ENCODE data around the gene EP400.
"Not testable (repeated sequence)": the region's sequence is repeated elsewhere in the genome, so short reads cannot be mapped to it uniquely, and the experiment has no call there.

Gene EP400

GRCh38 chr12:132040906-132041606 is 91.3 kb downstream of the EP400 start:
- no peak for FAIRE-seq
- no peak for DNase-seq (ENCODE audit: insufficient read length, low spot score)

- FAIRE-seq (no peak), DNase-seq (ENCODE audit: insufficient read length, low spot score) (no peak)
These were observed 93.5 kb downstream of the EP400 start for GRCh38 chr12:132043216-132043615.

DNA sequence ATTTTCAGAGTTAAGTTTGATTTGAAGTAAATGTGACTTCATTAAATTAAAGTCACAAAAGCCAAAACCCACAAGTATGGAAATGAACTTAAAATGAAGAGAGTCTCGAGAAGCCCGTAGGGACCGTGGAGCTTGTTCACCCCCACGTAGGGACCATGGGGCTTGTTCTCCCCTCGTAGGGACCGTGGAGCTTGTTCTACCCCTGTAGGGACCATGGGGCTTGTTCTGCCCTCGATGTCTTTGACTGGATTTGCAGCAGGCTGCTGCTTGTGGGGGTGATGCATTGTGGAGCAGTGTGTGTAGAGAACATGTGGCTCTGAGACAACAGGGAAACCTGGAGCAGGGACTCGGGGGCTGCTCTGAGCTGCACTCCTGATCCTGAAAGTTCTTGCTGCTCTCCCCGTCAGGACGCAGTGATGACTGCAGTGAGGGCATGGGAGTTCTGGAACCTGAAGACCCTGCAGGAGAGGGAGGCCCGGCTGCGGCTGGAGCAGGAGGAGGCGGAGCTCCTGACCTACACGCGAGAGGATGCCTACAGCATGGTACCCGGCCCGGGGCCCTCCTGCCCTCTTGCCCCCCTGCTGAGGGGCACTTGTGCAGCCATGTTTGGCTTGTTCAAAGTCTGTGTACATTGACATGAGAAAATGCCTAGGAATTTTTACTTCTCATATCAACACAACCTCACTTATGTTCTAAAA is 94.2 kb downstream of the EP400 start:
- FAIRE-seq = no peak

DNA sequence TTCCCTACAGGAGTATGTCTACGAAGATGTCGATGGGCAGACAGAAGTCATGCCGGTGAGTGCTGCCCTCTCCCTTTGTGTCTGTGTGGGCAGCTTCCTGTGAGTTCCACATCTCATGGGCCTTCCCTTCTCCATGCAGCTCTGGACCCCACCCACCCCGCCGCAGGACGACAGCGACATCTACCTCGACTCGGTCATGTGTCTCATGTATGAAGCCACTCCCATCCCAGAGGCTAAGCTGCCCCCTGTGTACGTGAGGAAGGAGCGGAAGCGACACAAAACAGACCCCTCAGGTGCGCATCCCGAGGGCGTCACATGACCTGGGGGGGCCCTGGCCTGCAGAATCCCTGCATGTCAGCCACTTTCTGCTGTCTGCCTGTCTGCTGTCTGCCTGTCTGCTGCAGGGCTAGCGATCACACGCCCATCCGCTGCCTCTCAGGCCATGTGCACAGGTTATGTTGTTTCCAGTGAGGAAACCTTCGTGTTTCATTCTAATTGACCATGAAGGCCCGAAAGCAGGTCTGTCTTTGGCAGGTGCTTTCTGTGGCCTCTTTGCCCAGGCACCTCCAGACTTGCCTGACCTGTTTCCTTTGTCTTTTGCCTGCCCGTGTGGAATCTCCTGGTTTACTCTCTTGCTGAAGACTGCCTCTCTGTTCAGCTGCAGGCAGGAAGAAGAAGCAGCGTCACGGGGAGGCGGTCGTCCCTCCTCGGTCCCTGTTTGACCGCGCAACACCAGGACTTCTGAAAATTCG is 95.1 kb downstream of the EP400 start:
- FAIRE-seq (no peak), DNase-seq (ENCODE audit: insufficient read length, low spot score) (no peak)

More for the DNA sequence above, 94.2 kb downstream of the EP400 start:
- DNase-seq (ENCODE audit: insufficient read length, low spot score) = no peak

- DNase-seq (ENCODE audit: insufficient read length, low spot score) (no peak), FAIRE-seq (no peak)
These were observed 96.0 kb downstream of the EP400 start for GRCh38 chr12:132045751-132046150.

GRCh38 chr12:132046561-132046960 is 96.8 kb downstream of the EP400 start:
- FAIRE-seq = no peak

DNA sequence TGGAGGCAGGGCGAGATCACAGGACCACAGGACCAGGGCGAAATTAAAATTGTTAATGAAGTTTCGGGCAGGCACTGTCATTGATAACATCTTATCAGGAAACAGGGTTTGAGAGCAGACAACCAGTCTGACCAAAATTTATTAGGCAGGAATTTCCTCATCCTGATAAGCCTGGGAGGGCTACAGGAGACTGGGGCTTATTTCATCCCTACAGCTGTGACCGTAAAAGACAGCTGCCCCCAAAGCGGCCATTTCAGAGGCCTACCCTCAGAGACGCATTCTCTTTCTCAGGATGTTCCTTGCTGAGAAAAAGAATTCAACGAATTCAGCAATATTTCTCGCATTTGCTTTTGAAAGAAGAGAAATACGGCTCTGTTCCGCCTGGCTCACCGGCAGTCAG is 97.9 kb downstream of the EP400 start:
- not testable (repeated sequence) for FAIRE-seq; DNase-seq (ENCODE audit: insufficient read length, low spot score)

More at GRCh38 chr12:132046561-132046960, 96.8 kb downstream of the EP400 start:
- no peak for DNase-seq (ENCODE audit: insufficient read length, low spot score)

DNA sequence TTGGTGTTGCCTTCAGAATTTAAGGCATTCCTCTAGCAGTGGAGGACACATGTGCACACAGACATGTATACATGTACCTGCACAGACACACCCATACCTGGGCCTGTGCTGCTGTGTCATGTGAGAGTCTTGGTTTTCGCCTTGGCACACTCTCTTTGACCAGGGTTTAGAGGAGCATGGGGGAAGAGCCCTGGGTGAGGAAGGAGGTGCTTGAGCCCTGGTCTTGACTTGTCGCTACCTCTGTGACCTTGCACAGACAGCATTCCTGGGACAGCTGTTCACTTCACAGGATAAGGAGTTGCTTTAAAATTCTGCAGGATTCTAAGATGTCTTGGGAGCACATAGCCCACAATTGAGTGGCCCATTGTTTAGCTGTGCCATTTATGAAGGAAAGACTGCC is 99.7 kb downstream of the EP400 start:
- FAIRE-seq (no peak), DNase-seq (ENCODE audit: insufficient read length, low spot score) (no peak)

DNA sequence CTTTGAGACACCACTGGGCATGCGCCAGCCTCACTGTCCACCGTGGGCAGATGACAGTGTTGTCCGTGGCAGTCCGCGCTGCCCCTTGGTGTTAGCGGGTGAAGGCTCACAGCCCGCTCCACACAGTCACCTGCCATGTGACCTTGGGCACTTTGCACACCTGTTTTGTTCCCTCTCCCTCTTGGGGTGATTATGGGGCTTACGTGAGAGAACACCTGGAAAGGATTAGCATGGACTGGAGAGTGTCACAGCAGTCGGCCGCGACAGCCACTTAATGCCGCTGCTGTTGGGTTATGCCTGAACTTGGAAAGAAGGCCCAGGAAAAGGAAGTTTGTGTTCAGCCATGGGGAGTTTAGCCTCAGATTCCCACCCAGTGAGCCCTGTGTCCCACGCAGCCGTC is 100.1 kb downstream of the EP400 start:
- FAIRE-seq = no peak
- DNase-seq (ENCODE audit: insufficient read length, low spot score) = no peak

- not testable (repeated sequence) for FAIRE-seq; DNase-seq (ENCODE audit: insufficient read length, low spot score)
These were observed 102.0 kb downstream of the EP400 start for GRCh38 chr12:132051718-132052117.

DNA sequence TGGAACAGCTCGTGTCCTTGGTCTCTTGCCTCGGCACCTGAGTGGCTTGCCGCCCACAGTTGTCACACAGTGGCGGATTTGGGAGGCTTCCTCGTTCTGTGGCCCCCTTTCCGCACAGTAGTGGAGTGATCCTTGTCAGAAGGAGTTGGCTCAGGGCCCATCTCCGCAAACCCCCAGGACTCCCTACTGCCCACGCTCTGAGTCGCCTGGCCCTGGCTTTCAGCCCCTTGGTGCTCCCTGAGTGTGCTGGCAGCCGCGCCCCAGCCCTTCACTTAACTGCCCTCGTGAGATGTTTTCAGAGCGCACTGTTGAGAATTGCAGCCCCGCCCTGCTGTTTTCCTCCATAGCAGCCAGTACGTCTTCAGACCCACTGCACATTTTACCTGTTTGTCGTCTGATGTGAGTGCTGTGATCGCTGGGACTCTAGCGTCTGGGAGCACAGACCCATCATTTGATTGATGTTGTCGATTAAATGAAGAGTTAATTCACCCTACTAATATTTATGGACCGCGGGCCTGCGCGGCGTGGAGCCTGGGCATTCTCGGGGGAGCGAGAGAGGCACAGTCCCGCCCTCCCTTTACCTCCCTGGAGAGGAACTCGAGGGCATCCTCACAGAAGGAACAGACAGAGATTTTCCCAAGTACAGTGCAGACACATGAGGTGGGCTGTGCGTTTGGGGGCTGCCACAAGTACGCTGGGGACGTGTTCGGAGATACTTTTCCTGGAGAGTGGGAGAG is 102.6 kb downstream of the EP400 start:
- no peak for DNase-seq (ENCODE audit: insufficient read length, low spot score)
- FAIRE-seq = no peak

DNA sequence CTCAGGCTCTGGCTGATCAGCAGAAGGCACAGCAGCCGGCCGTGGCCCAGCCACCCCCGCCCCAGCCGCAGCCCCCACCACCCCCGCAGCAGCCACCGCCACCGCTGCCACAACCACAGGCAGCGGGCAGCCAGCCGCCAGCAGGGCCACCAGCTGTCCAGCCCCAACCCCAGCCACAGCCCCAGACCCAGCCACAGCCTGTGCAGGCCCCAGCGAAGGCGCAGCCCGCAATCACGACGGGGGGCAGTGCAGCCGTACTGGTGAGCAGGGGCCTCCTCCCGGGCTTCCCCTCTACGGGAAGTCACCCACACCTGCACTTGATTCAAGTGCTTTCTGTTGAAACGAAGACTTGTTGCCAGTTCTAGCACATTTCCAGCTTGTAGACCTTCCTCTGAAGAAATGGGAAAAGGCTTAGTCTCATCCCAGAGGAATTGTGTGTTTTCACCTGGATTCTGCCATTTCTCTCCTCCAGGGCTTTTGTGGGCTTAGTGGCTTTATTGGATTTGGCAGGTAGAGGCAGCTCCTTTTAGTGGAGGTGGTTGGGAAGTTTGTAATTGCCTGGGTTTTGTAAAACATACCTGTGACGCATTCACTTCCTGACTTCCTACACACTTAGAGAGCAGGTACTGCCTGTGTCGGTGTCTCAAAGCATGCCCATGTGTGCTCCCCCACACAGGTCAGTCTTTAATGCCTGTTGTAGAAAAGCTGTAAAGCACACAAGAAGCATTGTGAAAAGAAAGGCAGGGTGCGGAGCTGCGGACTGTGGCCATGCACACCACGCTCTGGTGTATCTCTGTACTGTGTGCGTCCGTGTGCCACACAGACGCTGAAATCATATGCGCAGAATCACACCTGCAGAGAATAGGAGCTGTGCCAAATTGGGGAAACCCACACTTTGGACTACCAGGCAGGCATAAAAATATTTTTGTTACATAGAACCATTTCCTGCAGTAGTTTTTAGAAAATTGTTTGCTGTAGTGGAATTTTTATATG is 103.9 kb downstream of the EP400 start:
- FAIRE-seq (no peak), DNase-seq (ENCODE audit: insufficient read length, low spot score) (no peak)

DNA sequence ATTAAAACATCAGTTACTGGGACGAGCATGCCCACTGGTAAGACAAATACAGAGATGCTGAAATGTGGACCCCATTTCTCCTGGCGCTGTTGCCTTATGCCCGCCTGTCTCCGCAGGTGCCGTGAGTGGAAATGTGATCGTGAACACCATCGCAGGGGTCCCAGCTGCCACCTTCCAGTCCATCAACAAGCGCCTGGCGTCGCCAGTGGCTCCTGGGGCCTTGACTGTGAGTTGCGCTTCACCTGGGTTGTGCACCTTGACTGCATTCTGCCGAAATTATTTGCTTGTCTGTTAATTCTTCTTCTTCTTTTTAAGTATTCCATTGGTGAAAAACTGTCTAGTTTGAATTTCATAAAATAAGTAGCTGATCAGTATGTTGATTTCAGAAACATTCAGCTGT is 105.2 kb downstream of the EP400 start:
- FAIRE-seq = no peak
- no peak for DNase-seq (ENCODE audit: insufficient read length, low spot score)

DNA sequence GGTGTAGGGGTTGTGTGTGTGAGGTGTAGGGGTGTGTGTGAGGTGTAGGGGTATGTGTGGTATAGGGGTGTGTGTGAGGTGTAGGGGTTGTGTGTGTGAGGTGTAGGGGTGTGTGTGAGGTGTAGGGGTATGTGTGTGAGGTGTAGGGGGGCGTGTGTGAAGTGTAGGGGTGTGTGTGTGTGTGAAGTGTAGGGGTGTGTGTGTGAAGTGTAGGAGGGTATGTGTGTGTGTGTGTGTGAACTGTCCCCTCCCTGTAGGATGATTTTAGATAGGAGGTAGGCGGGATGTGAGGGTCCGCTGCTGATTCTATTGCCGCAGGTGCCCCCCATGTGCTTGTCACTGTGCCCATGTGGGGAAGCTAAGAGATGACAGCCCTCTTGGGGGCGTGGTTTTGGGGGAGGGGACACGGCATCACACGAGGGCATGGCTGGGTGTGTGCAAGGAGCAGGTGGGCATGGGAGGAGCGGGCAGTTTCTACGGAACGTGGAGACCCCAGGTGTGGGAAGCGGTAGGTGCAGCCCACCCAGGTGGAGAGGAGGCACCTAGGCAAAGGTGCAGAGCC is 105.9 kb downstream of the EP400 start:
- FAIRE-seq = no peak
- DNase-seq (ENCODE audit: insufficient read length, low spot score) = no peak

DNA sequence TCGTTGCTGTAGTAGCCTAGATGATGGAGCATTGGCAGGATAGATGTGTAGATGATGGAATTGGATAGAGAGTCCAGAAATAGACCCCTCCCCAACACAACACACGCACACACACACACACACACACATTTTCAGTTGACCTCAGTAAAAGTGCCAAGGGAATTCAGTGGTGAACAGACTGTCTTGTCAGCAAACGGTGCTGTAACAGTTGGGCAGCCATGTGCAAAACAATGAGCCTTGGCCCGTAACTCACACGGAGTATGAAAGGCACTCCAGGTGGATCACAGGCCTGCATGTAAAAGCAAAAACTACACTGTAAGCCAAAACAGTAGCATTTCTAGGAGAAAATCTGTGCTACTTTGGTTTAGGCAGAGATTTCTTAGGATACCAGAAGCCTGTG is 106.6 kb downstream of the EP400 start:
- no peak for DNase-seq (ENCODE audit: insufficient read length, low spot score)
- FAIRE-seq = peak; percentile 89

DNA sequence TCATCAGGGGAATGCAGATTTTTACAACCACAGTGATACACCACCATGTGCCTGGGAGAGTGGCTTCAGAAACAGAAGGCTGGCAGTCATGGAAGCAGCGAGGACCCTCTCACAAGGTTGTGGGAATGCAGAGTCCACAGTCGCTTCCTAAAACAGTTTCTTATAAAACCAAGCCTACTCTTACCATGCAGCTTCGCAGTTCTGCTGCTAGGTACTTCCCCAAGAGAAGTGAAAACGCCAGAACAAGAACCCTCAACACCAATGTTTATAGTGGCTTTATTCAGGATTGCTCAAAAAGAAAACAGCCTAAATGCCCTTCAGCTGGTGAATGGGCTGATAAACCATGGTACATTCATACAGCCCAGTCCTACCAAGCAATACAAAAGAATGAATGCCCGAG is 107.2 kb downstream of the EP400 start:
- no peak for DNase-seq (ENCODE audit: insufficient read length, low spot score)
- peak; percentile 82 for FAIRE-seq

- peak; percentile 26 for FAIRE-seq
These were observed 107.9 kb downstream of the EP400 start for GRCh38 chr12:132057691-132058090.

DNA sequence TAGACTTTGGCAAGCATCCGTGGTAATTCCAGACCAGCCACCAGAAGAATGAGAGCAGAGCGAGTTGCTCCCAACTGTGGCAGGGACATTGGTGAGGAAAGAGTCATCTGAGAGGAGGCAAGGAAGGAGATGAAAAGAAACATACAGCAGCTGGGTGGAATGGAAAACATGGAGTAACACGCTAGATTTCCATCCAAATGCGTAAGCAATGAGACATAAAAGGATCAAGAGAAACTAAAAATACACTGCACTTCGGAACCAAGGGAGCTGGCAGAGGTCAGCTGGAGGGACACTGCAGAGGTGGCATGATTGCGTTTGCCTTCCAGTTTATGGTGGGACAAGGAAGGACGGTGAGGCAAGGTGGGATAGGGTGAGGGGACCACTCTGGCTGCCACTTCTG is 111.5 kb downstream of the EP400 start:
- DNase-seq (ENCODE audit: insufficient read length, low spot score) (no peak), FAIRE-seq (no peak)

More at GRCh38 chr12:132057691-132058090, 107.9 kb downstream of the EP400 start:
- no peak for DNase-seq (ENCODE audit: insufficient read length, low spot score)
